Fibroblast of peridontal ligament (primary cell): Measurements from ENCODE around the gene SETDB2.

Experiments
- DNase-seq: peaks from one replicate; pipeline ENCODE4 v3.0.0-alpha.2; 2010; ENCODE audit errors: extremely low read depth

The SETDB2 gene

GRCh38 chr13:49429121-49429520 is 15.0 kb upstream of the SETDB2 start:
- no peak for DNase-seq

DNA sequence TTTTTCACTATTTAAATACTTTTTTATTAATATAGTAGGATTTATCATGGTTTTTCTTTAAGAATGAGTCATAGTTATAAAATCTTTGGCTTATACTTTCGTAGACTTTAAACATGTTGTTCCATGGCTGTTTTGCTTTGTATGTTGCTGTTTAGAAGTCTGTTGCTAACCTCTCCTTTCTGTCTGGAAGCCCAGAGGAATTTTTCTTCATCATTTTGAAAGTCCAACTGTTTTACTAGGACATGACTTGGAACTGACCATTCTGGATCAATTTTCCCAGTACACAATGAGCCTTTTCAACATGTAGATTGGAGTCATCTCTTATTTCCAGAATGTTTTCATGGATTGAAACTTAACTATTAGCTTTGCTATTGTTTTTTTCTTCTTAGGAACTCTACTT is 8.1 kb upstream of the SETDB2 start:
- DNase-seq, result peak; percentile 57

DNA sequence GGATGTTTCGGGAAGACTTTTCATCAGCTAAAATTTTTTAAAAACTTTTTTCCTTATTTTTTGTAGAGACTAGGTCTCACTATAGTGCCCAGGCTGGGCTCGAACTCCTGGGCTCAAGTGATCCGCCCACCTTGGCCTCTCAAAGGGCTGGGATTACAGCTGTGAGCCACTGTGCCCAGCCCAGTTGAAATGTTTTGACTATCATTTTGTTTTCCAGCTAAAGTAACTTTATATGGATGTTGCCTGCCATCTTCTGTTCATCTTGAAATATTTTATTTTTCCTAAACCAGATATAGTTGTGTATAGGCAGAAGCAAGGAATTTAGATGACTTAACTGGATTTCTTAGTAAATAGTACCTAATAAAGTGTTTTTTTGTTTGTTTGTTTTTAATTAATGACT is 7.2 kb upstream of the SETDB2 start:
- DNase-seq, result peak; percentile 87

- no peak for DNase-seq
These were observed 6.4 kb upstream of the SETDB2 start for GRCh38 chr13:49437705-49438104.

DNA sequence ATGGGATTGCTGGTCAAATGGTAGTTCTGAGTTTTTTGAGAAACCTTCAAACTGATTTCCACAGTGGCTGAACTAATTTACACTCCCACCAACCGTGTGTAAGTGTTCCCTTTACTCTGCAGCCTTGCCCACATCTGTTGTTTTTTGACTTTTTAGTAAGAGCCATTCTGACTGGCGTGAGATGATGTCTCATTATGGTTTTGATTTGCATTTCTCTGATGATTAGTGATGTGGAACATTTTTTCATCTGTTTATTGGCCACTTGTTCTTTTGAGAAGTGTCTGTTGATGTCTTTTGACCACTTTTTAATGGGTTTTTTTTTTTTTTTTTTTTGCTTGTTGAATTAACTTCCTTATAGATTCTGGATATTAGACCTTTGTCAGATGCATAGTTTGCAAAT is 4.5 kb upstream of the SETDB2 start:
- no peak for DNase-seq

DNA sequence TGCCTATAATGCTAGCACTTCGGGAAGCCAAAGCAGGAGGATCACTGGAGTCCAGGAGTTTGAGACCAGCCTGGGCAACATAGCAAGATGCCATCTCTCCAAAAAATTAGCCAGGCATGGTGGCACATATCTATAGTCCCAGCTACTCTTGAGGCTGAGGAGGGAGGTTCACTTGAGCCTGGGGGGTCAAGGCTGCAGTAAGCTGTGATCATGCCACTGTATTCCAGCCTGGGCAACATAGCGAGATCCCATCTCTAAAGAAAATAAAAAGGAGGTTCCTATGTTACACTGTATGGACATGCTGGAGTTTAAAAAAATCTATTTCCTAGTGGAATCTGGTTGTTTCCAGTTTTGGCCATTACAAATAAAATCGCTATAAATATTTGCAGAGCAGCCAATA is 2.8 kb upstream of the SETDB2 start:
- DNase-seq, result no peak

DNA sequence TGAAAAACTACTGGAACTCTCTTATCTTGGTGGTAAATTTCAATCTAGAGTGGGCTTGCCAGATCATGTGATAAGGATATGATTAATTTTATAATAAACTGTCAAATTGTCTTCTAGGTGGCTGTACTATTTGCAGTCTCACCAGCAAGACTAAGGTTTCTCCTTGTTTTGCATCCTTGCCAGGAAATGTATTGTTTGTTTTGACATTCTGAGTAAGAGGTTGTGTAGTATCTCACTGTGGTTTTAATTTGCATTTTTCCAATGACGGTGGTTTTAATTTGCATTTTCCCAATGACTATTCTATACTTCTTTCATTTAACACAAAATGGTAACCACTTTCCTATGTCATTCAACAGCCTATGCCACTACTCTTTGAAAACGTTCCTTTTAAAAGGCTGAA is 2.2 kb upstream of the SETDB2 start:
- peak; percentile 42 for DNase-seq

GRCh38 chr13:49443357-49443703 is 744 bp upstream of the SETDB2 start:
- DNase-seq, result no peak

- DNase-seq, result peak; percentile 86
These were observed 686 bp downstream of the SETDB2 start for GRCh38 chr13:49444524-49445395.

- no peak for DNase-seq
These were observed 2.4 kb downstream of the SETDB2 start for GRCh38 chr13:49446473-49446872.

DNA sequence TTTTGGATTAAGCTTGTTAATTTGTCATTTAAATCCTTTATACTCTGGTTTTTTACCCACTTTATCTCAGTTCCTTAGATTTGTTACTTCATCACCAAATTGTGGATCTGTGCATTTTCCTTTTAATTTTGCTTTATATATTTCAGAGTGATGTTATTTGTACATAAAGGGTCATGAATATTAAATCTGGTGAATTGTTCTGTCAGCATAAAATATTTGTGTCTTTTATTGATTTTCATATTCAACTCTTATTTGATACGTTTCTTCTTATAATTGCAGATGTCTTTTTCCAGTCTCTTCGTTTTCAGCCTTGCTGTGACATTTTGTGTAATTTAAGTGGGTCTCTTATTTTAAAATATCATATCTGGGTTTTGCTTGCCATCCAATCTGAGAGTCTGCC is 4.7 kb downstream of the SETDB2 start:
- no peak for DNase-seq

DNA sequence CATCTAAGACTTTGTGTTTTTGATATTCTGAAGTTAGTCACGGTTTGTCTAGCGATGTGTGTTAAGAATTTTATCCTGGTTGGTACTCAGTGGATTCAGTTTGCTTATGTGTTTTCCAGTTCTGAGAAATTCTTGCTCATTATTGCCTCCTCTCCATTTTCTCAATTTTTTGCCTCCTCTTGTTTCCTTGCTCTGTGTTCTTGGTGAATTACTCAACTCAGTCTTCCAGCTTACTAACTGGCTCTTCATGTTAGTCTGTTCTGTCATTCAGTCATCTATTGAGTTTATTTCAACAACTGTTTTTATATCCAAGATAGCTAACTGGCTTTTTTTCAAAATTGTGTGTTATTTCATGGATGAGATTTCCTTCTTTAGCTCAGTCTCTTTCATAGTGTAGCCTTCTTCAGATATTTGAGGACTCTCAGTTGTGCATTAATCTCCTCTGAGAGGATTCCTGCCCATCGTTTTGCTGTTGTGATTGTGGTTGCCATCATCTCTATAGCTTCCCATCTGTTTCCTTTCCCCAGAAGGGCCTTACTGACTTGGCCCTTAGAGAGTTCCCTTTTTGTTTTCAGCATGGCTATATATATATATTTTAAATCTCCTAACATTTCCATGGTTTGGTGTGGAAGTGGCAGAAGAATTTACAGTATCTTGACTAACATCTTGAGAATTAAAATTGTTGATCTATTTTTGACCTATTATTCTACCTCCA is 6.2 kb downstream of the SETDB2 start:
- no peak for DNase-seq

- DNase-seq, result no peak
These were observed 8.8 kb downstream of the SETDB2 start for GRCh38 chr13:49452725-49453457.

- no peak for DNase-seq
These were observed 9.4 kb downstream of the SETDB2 start for GRCh38 chr13:49453465-49453864.

DNA sequence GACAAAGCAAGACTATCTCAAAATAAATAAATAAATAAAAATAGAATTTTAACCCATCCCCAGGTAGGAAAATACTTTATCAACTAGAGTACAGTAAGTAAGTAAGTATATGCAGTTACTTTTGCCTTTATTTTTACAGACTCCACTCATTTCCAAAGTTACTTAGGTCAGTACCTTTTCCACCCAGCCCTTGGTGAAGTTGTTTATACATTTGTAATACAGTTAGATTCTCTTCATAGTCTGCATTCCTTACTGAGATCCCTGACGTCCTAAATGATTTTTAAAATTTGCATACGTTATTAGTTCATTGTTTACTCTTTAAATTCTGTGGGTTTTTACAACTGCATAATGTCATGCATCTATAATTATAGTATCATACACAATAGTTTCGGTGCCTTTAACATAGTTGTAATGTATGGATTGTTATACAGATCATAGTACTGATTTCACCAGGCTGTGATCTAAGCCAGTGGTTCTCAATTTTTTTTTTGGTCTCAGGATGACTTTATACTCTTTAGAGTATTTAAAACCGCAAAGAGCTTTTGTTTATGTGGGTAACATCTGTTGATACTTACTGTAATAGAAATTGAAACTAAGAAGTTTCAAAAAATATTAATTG is 10.4 kb downstream of the SETDB2 start:
- DNase-seq, result peak; percentile 77

- no peak for DNase-seq
These were observed 10.9 kb downstream of the SETDB2 start for GRCh38 chr13:49455007-49455398.

DNA sequence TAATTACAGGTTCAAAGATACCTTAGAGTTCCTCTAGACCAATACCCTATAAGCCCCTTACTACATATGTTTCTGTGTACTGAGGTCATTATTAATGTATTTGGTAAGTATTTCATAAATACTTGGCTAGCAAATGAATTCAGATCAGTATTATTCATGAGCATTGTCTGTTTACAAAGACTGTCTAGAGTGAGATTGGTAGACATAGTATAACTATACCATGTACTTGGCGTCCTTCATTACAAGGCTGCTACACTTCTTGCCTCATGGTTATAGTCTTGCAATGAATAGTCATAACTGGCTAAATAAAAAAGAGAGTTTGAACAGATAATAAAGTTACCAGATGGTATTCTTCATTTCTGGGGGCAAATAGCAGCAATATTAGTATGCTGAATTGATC is 12.1 kb downstream of the SETDB2 start:
- no peak for DNase-seq

GRCh38 chr13:49457221-49457620 is 13.1 kb downstream of the SETDB2 start:
- DNase-seq, result peak; percentile 23

- DNase-seq, result no peak
These were observed 15.5 kb downstream of the SETDB2 start for GRCh38 chr13:49459580-49459979.

- DNase-seq, result no peak
These were observed 20.0 kb downstream of the SETDB2 start for GRCh38 chr13:49464085-49464484.

GRCh38 chr13:49464621-49465325 is 20.7 kb downstream of the SETDB2 start:
- peak; percentile 78 for DNase-seq
